ENCODE results near the gene NANS. TPM values are rescaled to one million over a fixed set of nuclear protein-coding genes. Genes with fewer than 3 reads are reported as not detected.

The NANS gene
- total RNA-seq, 2 experiments from 2014 or later = 30.0 to 31.1 TPM

- peaks cover 7% of the 10 kb centered on the region for H3K27me3 Mint-ChIP-seq
- H3K9me3 Mint-ChIP-seq = peaks cover 3% of the 10 kb centered on the region
These were observed 11.0 kb upstream of the NANS start for GRCh38 chr9:98045234-98046179.

GRCh38 chr9:98046180-98046543 lies 10.4 kb upstream of the NANS start:
- POLR2A ChIA-PET = interaction anchor here (1.0 to 4.2 kb wide), 4 partner anchors 9 to 120 kb away, joined by 3 to 42 read pairs (median 6); partner anchors contain the start of genes ANP32B and NANS
- peaks cover 27% of the 10 kb centered on the region for H3K4me1 Mint-ChIP-seq
- DNase-seq (no peak), ATAC-seq (ENCODE audit: low read depth) (no peak)
- H3K27ac Mint-ChIP-seq = peak overlapping the region; percentile 98
- peak overlapping the region; percentile 88 for H3K4me3 Mint-ChIP-seq
- H3K9me3 Mint-ChIP-seq = peaks cover 3% of the 10 kb centered on the region
- peaks cover 19% of the 10 kb centered on the region for H3K36me3 Mint-ChIP-seq
- peaks cover 6% of the 10 kb centered on the region for H3K27me3 Mint-ChIP-seq

More at GRCh38 chr9:98045234-98046179, 11.0 kb upstream of the NANS start:
- POLR2A ChIA-PET = interaction anchor here (0.5 to 4.2 kb wide), 11 partner anchors 10 to 210 kb away, joined by 3 to 42 read pairs (median 3); partner anchors contain the start of genes ANP32B, NANS, TBC1D2 and TRIM14
- H3K27ac Mint-ChIP-seq = peak overlapping the region; percentile 98
- ATAC-seq (ENCODE audit: low read depth) (peak; percentile 94), DNase-seq (no peak)
- H3K4me3 Mint-ChIP-seq = peak overlapping the region; percentile 88
- H3K36me3 Mint-ChIP-seq = peaks cover 19% of the 10 kb centered on the region
- peaks cover 27% of the 10 kb centered on the region for H3K4me1 Mint-ChIP-seq

GRCh38 chr9:98047002-98047401 lies 9.5 kb upstream of the NANS start:
- ATAC-seq (ENCODE audit: low read depth) (no peak), DNase-seq (no peak)
- peaks cover 21% of the 10 kb centered on the region for H3K36me3 Mint-ChIP-seq
- POLR2A ChIA-PET = interaction anchor here (1.2 to 4.2 kb wide), 2 partner anchors 9 to 209 kb away, joined by 6 to 42 read pairs; partner anchors contain the start of genes NANS and TBC1D2
- H3K4me3 Mint-ChIP-seq = peak overlapping the region; percentile 58
- H3K27me3 Mint-ChIP-seq = peaks cover 6% of the 10 kb centered on the region
- peaks cover 30% of the 10 kb centered on the region for H3K4me1 Mint-ChIP-seq
- no peak overlapping the region for H3K27ac Mint-ChIP-seq
- H3K9me3 Mint-ChIP-seq = peaks cover 3% of the 10 kb centered on the region

- Mint-ChIP-seq H3K4me3 (peak overlapping the region; percentile 12), H3K36me3 (peaks cover 33% of the 10 kb centered on the region), H3K27ac (peak overlapping the region; percentile 75)
These were observed 7.1 kb upstream of the NANS start for GRCh38 chr9:98049288-98050072.

GRCh38 chr9:98050351-98050750 lies 6.2 kb upstream of the NANS start:
- Mint-ChIP-seq H3K36me3 (peaks cover 30% of the 10 kb centered on the region), H3K9me3 (no peaks in the 10 kb centered on the region), H3K27me3 (no peaks in the 10 kb centered on the region), H3K4me1 (peaks cover 25% of the 10 kb centered on the region), H3K27ac (no peak overlapping the region), H3K4me3 (no peak overlapping the region)
- POLR2A ChIA-PET = no interaction called here
- DNase-seq (no peak), ATAC-seq (ENCODE audit: low read depth) (no peak)

More at GRCh38 chr9:98049288-98050072, 7.1 kb upstream of the NANS start:
- ATAC-seq (ENCODE audit: low read depth) = no peak
- Mint-ChIP-seq H3K27me3 (no peaks in the 10 kb centered on the region), H3K4me1 (peaks cover 32% of the 10 kb centered on the region), H3K9me3 (peaks cover 3% of the 10 kb centered on the region)
- DNase-seq = no peak
- POLR2A ChIA-PET = interaction anchor here (0.6 to 1.0 kb wide), 2 partner anchors 126 to 1775 kb away, joined by 3 read pairs; no protein-coding TSS in a partner anchor

- ATAC-seq (ENCODE audit: low read depth) = no peak
- peaks cover 19% of the 10 kb centered on the region for H3K36me3 Mint-ChIP-seq
- H3K4me1 Mint-ChIP-seq = peaks cover 22% of the 10 kb centered on the region
- POLR2A ChIA-PET = interaction anchor here (0.8 to 4.3 kb wide), 3 partner anchors 8 to 132 kb away, joined by 3 to 42 read pairs (median 3); partner anchors contain the start of gene TRMO
- no peak for DNase-seq
- no peaks in the 10 kb centered on the region for H3K9me3 Mint-ChIP-seq
- H3K4me3 Mint-ChIP-seq = no peak overlapping the region
- H3K27ac Mint-ChIP-seq = no peak overlapping the region
- no peaks in the 10 kb centered on the region for H3K27me3 Mint-ChIP-seq
These were observed 2.1 kb upstream of the NANS start for GRCh38 chr9:98054376-98054951.

GRCh38 chr9:98057138-98057799 lies 737 bp downstream of the NANS start:
- Mint-ChIP-seq H3K4me1 (peaks cover 15% of the 10 kb centered on the region), H3K9me3 (no peaks in the 10 kb centered on the region), H3K27me3 (no peaks in the 10 kb centered on the region), H3K4me3 (peak overlapping the region; percentile 94), H3K36me3 (peaks cover 12% of the 10 kb centered on the region), H3K27ac (peak overlapping the region; percentile 92)
- POLR2A ChIA-PET = interaction anchor here (1.0 to 4.3 kb wide), 15 partner anchors 11 to 199 kb away, joined by 3 to 42 read pairs (median 9); partner anchors contain the start of genes ANP32B, CORO2A, TBC1D2 and TRIM14
- no peak for DNase-seq
- no peak for ATAC-seq (ENCODE audit: low read depth)

- Mint-ChIP-seq H3K27me3 (no peaks in the 10 kb centered on the region), H3K27ac (no peak overlapping the region), H3K36me3 (peaks cover 21% of the 10 kb centered on the region), H3K4me1 (peaks cover 18% of the 10 kb centered on the region), H3K9me3 (no peaks in the 10 kb centered on the region), H3K4me3 (no peak overlapping the region)
- DNase-seq = no peak
- POLR2A ChIA-PET = interaction anchor here (0.7 kb wide), 1 partner anchor 76 kb away, joined by 3 read pairs; no protein-coding TSS in a partner anchor
- ATAC-seq (ENCODE audit: low read depth) = no peak
These were observed 5.6 kb downstream of the NANS start for GRCh38 chr9:98062161-98062560.

GRCh38 chr9:98064623-98065392 lies 8.3 kb downstream of the NANS start:
- peaks cover 27% of the 10 kb centered on the region for H3K36me3 Mint-ChIP-seq
- H3K9me3 Mint-ChIP-seq = no peaks in the 10 kb centered on the region
- H3K4me3 Mint-ChIP-seq = no peak overlapping the region
- H3K27me3 Mint-ChIP-seq = no peaks in the 10 kb centered on the region
- no peak for DNase-seq
- H3K27ac Mint-ChIP-seq = no peak overlapping the region
- peaks cover 18% of the 10 kb centered on the region for H3K4me1 Mint-ChIP-seq
- ATAC-seq (ENCODE audit: low read depth) = no peak
- POLR2A ChIA-PET = no interaction called here

GRCh38 chr9:98066235-98066634 lies 9.7 kb downstream of the NANS start:
- H3K36me3 Mint-ChIP-seq = peaks cover 25% of the 10 kb centered on the region
- POLR2A ChIA-PET = no interaction called here
- H3K27me3 Mint-ChIP-seq = no peaks in the 10 kb centered on the region
- DNase-seq (no peak), ATAC-seq (ENCODE audit: low read depth) (no peak)
- no peak overlapping the region for H3K4me3 Mint-ChIP-seq
- H3K9me3 Mint-ChIP-seq = no peaks in the 10 kb centered on the region
- H3K4me1 Mint-ChIP-seq = peaks cover 16% of the 10 kb centered on the region
- no peak overlapping the region for H3K27ac Mint-ChIP-seq

- H3K27ac Mint-ChIP-seq = no peak overlapping the region
- POLR2A ChIA-PET = no interaction called here
These were observed 10.7 kb downstream of the NANS start for GRCh38 chr9:98067184-98067583.

GRCh38 chr9:98069551-98069950 lies 13.0 kb downstream of the NANS start:
- Mint-ChIP-seq H3K27ac (no peak overlapping the region), H3K9me3 (no peaks in the 10 kb centered on the region), H3K27me3 (no peaks in the 10 kb centered on the region), H3K36me3 (peaks cover 16% of the 10 kb centered on the region), H3K4me1 (peaks cover 11% of the 10 kb centered on the region), H3K4me3 (no peak overlapping the region)
- POLR2A ChIA-PET = interaction anchor here (0.6 kb wide), 1 partner anchor 187 kb away, joined by 3 read pairs; no protein-coding TSS in a partner anchor
- DNase-seq (no peak), ATAC-seq (ENCODE audit: low read depth) (no peak)

More at GRCh38 chr9:98067184-98067583, 10.7 kb downstream of the NANS start:
- Mint-ChIP-seq H3K36me3 (peaks cover 25% of the 10 kb centered on the region), H3K4me3 (no peak overlapping the region), H3K9me3 (no peaks in the 10 kb centered on the region), H3K27me3 (no peaks in the 10 kb centered on the region), H3K4me1 (peaks cover 16% of the 10 kb centered on the region)
- no peak for DNase-seq
- ATAC-seq (ENCODE audit: low read depth) = no peak
